GM12874 (cell line): ENCODE measurements around the gene RNF145.

ENCODE experiments used
- CTCF ChIP-seq: IDR thresholded peaks from 2 replicates; pipeline ENCODE4 v1.5.1; 2011; ENCODE audit warnings: low read depth, mild to moderate bottlenecking, control low read depth, low read length, moderate library complexity; ENCODE audit not compliant: insufficient read depth

RNF145 gene

GRCh38 chr5:159186319-159186718, 23.0 kb downstream of the RNF145 start:
- no peak for TF ChIP-seq CTCF

- no peak for TF ChIP-seq CTCF
Measured at GRCh38 chr5:159185773-159186172, 23.6 kb downstream of the RNF145 start.

DNA sequence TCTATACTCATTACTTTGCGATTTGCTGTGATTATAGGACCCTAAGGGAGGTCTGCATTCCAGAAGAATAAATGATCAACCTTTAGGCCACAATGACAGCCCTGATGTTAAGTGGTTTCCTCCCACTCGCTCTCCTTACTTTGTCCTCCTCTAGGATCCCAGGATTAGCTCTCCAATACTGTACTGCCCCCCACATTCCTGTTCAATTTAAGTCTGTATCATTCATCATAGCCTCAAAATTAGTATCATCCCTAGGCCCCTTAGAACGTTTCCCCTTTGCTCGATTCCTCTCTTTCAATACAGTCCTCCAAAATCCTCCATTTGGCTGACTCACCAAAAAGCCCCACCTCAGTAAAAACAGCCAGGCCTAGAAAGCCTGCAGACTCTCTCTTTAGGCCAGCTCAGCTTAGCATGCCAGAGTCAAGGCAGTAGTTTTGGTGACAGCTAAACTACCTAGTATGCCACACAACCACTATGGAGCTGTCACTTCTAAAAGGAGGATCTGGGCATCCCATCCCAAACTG, 24.4 kb downstream of the RNF145 start:
- no peak for TF ChIP-seq CTCF

DNA sequence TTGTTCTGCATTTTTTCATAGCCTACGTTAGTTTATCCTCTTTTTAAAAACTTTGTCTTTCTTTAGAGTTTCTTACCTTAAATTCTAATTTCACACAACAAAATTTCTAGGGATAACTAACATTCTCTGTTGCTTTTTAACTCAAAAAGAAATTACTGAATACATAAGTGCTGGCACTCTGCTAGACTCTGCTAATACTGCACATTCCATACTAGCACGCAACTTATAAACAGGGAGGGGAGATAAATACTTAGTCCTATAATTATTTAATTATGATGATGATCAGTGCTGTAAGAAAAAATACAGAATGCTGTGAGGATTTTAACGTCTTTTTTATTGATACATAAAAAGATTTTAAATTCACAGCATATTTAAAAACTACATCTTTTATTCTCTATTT, 25.1 kb downstream of the RNF145 start:
- no peak for TF ChIP-seq CTCF

DNA sequence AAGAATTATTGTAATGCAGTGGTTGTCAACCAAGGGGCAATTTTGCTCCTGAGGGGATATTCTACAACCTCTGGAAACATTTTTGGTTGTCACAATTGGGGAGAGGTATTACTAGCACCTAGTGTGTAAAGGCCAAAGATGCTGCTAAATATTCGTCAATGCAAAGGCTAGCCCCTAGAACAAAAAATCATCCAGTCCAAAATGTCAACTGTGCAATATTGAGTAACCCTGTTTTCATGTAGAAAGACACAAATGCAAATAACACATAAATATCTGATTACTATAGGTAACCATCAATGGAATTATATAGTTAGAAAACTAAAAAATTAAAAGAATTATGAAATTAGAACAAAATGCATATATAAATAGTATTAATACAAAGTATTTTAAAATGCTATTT, 26.1 kb downstream of the RNF145 start:
- TF ChIP-seq CTCF, result no peak

DNA sequence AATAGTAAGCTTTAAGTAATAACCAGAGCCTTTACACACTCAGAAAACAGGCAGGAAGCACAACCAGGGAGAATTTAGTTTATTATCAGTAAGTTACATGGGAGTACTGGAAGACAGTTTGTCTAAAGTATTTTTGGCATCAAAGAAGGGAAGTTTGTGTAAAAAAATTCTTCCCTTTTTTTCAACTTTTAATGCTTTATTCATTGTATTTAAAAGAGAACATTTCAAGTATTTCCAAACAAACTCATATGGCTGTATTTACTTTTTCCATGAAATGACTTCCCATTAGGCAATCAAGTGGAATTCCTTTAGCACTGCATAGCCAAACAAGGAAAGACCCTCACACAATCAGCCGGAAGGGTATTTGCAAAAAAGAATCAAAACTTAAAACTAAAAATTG, 26.7 kb downstream of the RNF145 start:
- no peak for TF ChIP-seq CTCF

GRCh38 chr5:159181651-159182050, 27.7 kb downstream of the RNF145 start:
- no peak for TF ChIP-seq CTCF

DNA sequence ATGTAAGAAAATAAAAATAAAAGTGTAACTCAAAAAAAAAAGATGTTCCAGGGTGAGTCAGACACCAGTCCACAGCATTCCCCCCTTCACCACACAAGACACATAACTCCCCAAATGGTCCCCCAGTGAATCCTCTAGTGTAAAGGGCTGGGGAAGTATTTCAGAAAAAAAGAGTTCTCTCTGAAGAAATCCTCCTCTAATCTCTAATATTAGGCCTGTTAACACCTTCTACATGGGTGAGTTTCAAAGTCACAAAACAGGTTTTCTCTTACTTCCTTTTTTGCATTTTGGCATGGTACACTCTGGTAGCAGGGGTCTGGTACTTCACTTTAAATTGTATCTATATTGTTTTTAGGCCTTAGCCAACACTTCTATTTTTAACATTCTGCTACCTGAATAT, 28.2 kb downstream of the RNF145 start:
- TF ChIP-seq CTCF, result no peak
